H1 (cell line): ENCODE results near the gene TELO2. TPM values are rescaled to one million over a fixed set of nuclear protein-coding genes. Genes with fewer than 3 reads are reported as not detected.

Source experiments
- CTCF ChIA-PET: fragments of 300-600 bp; sonication (Branson Sonifier 250); formaldehyde crosslinking; loops from one replicate; lab custom pipeline; 2021; ENCODE audit not compliant: partially characterized antibody; lab: Charles Lee
- POLR2A ChIA-PET: fragments of 300-600 bp; sonication (Branson Sonifier 250); formaldehyde crosslinking; loops from one replicate; lab custom pipeline; 2021; ENCODE audit warnings: inconsistent platforms; ENCODE audit not compliant: partially characterized antibody; lab: Charles Lee
- DNase-seq, 2 experiments: peaks; one replicate each; pipeline versions ENCODE4 v3.0.0 to v3.0.0-alpha.2; 2010 to 2022; ENCODE audit warnings: low spot score in 2 of 2, low read depth in 1 of 2, mixed read lengths in 1 of 2
- FAIRE-seq: peaks from 2 replicates; lab custom pipeline; 2011; peaks lifted over from hg19 to GRCh38; lab: Jason Lieb, UNC
- H2AFZ ChIP-seq: 2 replicates; pipeline ENCODE4 v1.8.1; 2012; ENCODE audit warnings: low read length, inconsistent platforms
- H2AK5ac ChIP-seq: 2 replicates; pipeline ENCODE4 v1.6.1; 2013; ENCODE audit warnings: low read depth, low read length
- H2BK120ac ChIP-seq: replicated peaks from 2 replicates; pipeline ENCODE3; 2013; ENCODE audit warnings: low read depth, low read length, inconsistent platforms
- H2BK12ac ChIP-seq: 2 replicates; pipeline ENCODE4 v1.6.1; 2013; ENCODE audit warnings: low read depth, low read length
- H2BK15ac ChIP-seq: 2 replicates; pipeline ENCODE4 v1.6.1; 2013; ENCODE audit warnings: low read length
- H2BK20ac ChIP-seq: 2 replicates; pipeline ENCODE4 v1.6.1; 2013; ENCODE audit warnings: low read length
- H2BK5ac ChIP-seq: 2 replicates; pipeline ENCODE4 v1.6.1; 2013; ENCODE audit warnings: low read depth, low read length
- H3K14ac ChIP-seq: 2 replicates; pipeline ENCODE4 v1.6.1; 2013; ENCODE audit warnings: inconsistent platforms; ENCODE audit not compliant: insufficient read length
- H3K18ac ChIP-seq: 2 replicates; pipeline ENCODE4 v1.6.1; 2013; ENCODE audit warnings: low read length; ENCODE audit errors: extremely low read depth
- H3K23ac ChIP-seq: 2 replicates; pipeline ENCODE4 v1.6.1; 2013; ENCODE audit warnings: inconsistent platforms; ENCODE audit not compliant: insufficient read length
- H3K23me2 ChIP-seq: 2 replicates; pipeline ENCODE4 v1.6.1; 2013; ENCODE audit warnings: low read depth, low read length
- H3K27ac ChIP-seq: 2 replicates; pipeline ENCODE4 v1.6.1; 2011; ENCODE audit warnings: low read depth, low read length, inconsistent platforms
- H3K27me3 ChIP-seq, 4 experiments: replicated peaks in 1 of 4; 1 replicate in 1 of 4; 2 replicates in 3 of 4; pipeline versions ENCODE4 v1.6.1 to v1.8.1; 2011 to 2013; ENCODE audit warnings: low read length in 3 of 4, mild to moderate bottlenecking in 3 of 4, inconsistent platforms in 2 of 4, mixed read lengths in 2 of 4, moderate library complexity in 1 of 4; ENCODE audit not compliant: control insufficient read depth in 3 of 4, insufficient read depth in 3 of 4; ENCODE audit errors: extremely low read depth in 1 of 4
- H3K36me3 ChIP-seq, 4 experiments: 2 replicates each; pipeline versions ENCODE4 v1.6.1 to v1.8.1; 2011 to 2013; ENCODE audit warnings: mild to moderate bottlenecking in 4 of 4, low read length in 3 of 4, moderate library complexity in 2 of 4, control low read depth in 1 of 4, inconsistent platforms in 1 of 4; ENCODE audit not compliant: insufficient read depth in 4 of 4, control insufficient read depth in 2 of 4
- H3K4ac ChIP-seq: replicated peaks from 2 replicates; pipeline ENCODE3; 2013; ENCODE audit warnings: low read length, low read depth, mixed read lengths, inconsistent platforms; ENCODE audit not compliant: insufficient read length
- H3K4me1 ChIP-seq, 4 experiments: replicated peaks in 1 of 4; 1 replicate in 1 of 4; 2 replicates in 3 of 4; pipeline versions ENCODE4 v1.6.1 to v1.8.1; 2011 to 2013; ENCODE audit warnings: low read length in 3 of 4, inconsistent platforms in 2 of 4, mixed read lengths in 1 of 4; ENCODE audit not compliant: insufficient read depth in 4 of 4, control insufficient read depth in 3 of 4
- H3K4me2 ChIP-seq, 2 experiments: 2 replicates each; pipeline versions ENCODE4 v1.6.1 to v1.8.1; 2011 to 2013; ENCODE audit warnings: low read depth in 2 of 2, low read length in 2 of 2, control low read depth in 1 of 2, inconsistent platforms in 1 of 2, mild to moderate bottlenecking in 1 of 2; ENCODE audit not compliant: insufficient read depth in 1 of 2
- H3K4me3 ChIP-seq, 4 experiments: fragments of 200-600, 300-600 bp in 1 of 4; sonication (generic), shearing (Covaris generic), sonication (Bioruptor Twin) in 1 of 4; 2 replicates each; pipeline versions ENCODE4 v1.5.1 to v1.8.1; 2011 to 2016; ENCODE audit warnings: low read length in 4 of 4, low read depth in 3 of 4, control low read depth in 2 of 4, inconsistent platforms in 2 of 4, mild to moderate bottlenecking in 2 of 4, mixed read lengths in 1 of 4, moderate library complexity in 1 of 4; ENCODE audit not compliant: insufficient read depth in 2 of 4; ENCODE audit errors: extremely low read depth in 1 of 4
- H3K56ac ChIP-seq: replicated peaks from 2 replicates; pipeline ENCODE3; 2013; ENCODE audit warnings: low read depth, mild to moderate bottlenecking, mixed read lengths, low read length, inconsistent platforms; ENCODE audit not compliant: insufficient read length
- H3K79me1 ChIP-seq: 2 replicates; pipeline ENCODE4 v1.6.1; 2013; ENCODE audit warnings: low read depth, low read length, control low read depth
- H3K79me2 ChIP-seq, 2 experiments: 2 replicates each; pipeline versions ENCODE4 v1.6.1 to v1.8.1; 2012 to 2013; ENCODE audit warnings: low read length in 2 of 2, mild to moderate bottlenecking in 2 of 2, inconsistent platforms in 1 of 2; ENCODE audit not compliant: insufficient read depth in 2 of 2, control insufficient read depth in 1 of 2
- H3K9ac ChIP-seq, 4 experiments: replicated peaks in 1 of 4; 1 replicate in 1 of 4; 2 replicates in 3 of 4; pipeline versions ENCODE4 v1.6.1 to v1.8.1; 2011 to 2013; ENCODE audit warnings: low read depth in 3 of 4, low read length in 3 of 4, control low read depth in 2 of 4, mild to moderate bottlenecking in 2 of 4, moderate library complexity in 2 of 4, inconsistent platforms in 1 of 4; ENCODE audit errors: extremely low read depth in 1 of 4
- H3K9me3 ChIP-seq, 2 experiments: 2 replicates each; pipeline versions ENCODE4 v1.6.1 to v1.8.1; 2012 to 2013; ENCODE audit warnings: mild to moderate bottlenecking in 2 of 2, moderate library complexity in 2 of 2, control low read depth in 1 of 2, inconsistent platforms in 1 of 2, low read depth in 1 of 2, low read length in 1 of 2, mixed read lengths in 1 of 2; ENCODE audit not compliant: insufficient read depth in 2 of 2
- H4K20me1 ChIP-seq, 2 experiments: replicated peaks in 1 of 2; 2 replicates each; pipeline versions ENCODE3 to v1.8.1; 2011 to 2013; ENCODE audit warnings: inconsistent platforms in 2 of 2, low read length in 2 of 2, mild to moderate bottlenecking in 1 of 2; ENCODE audit not compliant: insufficient read depth in 2 of 2, control insufficient read depth in 1 of 2
- H4K5ac ChIP-seq: 2 replicates; pipeline ENCODE4 v1.6.1; 2013; ENCODE audit warnings: low read length, low read depth, mixed read lengths, inconsistent platforms; ENCODE audit not compliant: insufficient read length
- H4K8ac ChIP-seq: 2 replicates; pipeline ENCODE4 v1.8.0; 2013; ENCODE audit warnings: mild to moderate bottlenecking, moderate library complexity, low read length, inconsistent platforms; ENCODE audit not compliant: insufficient read depth; ENCODE audit errors: extremely low read depth
- H4K91ac ChIP-seq: replicated peaks from 2 replicates; pipeline ENCODE3; 2013; ENCODE audit warnings: low read length, mixed read lengths, inconsistent platforms; ENCODE audit not compliant: insufficient read length
- JUND ChIP-seq: IDR thresholded peaks from 2 replicates; pipeline ENCODE4 v1.6.1; 2011; ENCODE audit warnings: mild to moderate bottlenecking, improper control_type of control experiment, low read length
- NANOG ChIP-seq: IDR thresholded peaks from 2 replicates; pipeline ENCODE4 v1.6.1; 2011; ENCODE audit warnings: low read length, low read depth, mild to moderate bottlenecking, inconsistent platforms; ENCODE audit not compliant: insufficient read depth, poor library complexity, severe bottlenecking
- TAF7 ChIP-seq: optimal IDR thresholded peaks from 2 replicates; pipeline ENCODE3; 2011; ENCODE audit warnings: low read depth, mild to moderate bottlenecking, inconsistent platforms, low read length, moderate library complexity, borderline replicate concordance
- TEAD4 ChIP-seq: IDR thresholded peaks from 2 replicates; pipeline ENCODE4 v1.6.1; 2012; ENCODE audit warnings: low read depth, low read length, inconsistent platforms, mixed read lengths
- WGBS, 2 experiments: shearing (Covaris generic) in 1 of 2; methylation state at CpG; one replicate each; pipeline versions ENCODE4 v1.1.6 to v1.1.7; 2013 to 2015; ENCODE audit warnings: low lambda C conversion rate in 2 of 2, mixed read lengths in 2 of 2, inconsistent platforms in 1 of 2, low coverage in 1 of 2, missing lambda C conversion rate in 1 of 2; ENCODE audit not compliant: insufficient replicate concordance in 2 of 2, insufficient coverage in 1 of 2, insufficient read length in 1 of 2; ENCODE audit errors: extremely low coverage in 1 of 2, missing lambda C conversion rate in 1 of 2; 5-methylcytosine and 5-hydroxymethylcytosine counted together
- polyA plus RNA-seq, 7 experiments: library from polyadenylated mRNA; depleted of rRNA in 3 of 7; stranded (reverse) in 5 of 7; unstranded in 2 of 7; fragments of >200 nt in 5 of 7; fragments of 200-250 nt in 2 of 7; gene quantifications; 1 replicate in 5 of 7; 2 replicates in 1 of 7; 4 replicates in 1 of 7; pipeline versions ENCODE4 v1.2.1 to v1.2.3, GENCODE V29; 2011 to 2013; ENCODE audit warnings: missing spikeins in 2 of 7, mixed read lengths in 2 of 7
- total RNA-seq: library from RNA; stranded (reverse); fragmentation: NEBNext Ultra II Directional; extraction: Animal tissue kit (Norgen Biotek cat#: 25700); gene quantifications from 2 replicates; pipeline ENCODE4 v1.2.1, GENCODE V29; 2021

Gene TELO2
- total and polyA plus RNA-seq, 2 of the 8 experiments (the other 6 are each of a cell fraction or from before 2014, with no cell fraction given) = 39.3 to 64.8 TPM

DNA sequence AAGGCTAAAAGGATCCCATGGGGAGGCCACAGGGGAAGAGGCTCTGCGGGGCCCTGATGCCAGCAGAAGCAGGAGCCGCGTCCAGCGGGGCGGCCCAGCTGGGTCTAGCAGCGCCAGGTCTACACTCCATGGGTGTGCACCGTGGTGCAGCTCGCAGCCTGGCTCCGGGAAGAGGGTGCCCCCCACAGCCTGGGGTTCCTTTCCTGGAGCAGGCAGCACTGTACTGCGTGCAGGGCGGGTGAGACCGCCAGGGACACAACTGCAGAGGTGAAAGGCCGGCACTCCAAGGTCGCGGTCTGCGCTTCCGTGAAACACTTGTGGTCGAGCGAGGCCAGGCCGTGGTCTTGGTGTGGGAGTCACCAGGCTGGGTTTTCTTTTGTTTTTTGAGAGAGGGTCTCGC lies 42.3 kb upstream of the TELO2 start:
- Histone ChIP-seq H2BK120ac (no peak overlapping the region), H3K4ac (no peak overlapping the region), H3K4me3 (no peak overlapping the region), H4K8ac (no peak overlapping the region), H2AK5ac (no peak overlapping the region), H3K9me3 (no peaks in the 10 kb centered on the region), H2BK15ac (no peak overlapping the region), H2AFZ (no peak overlapping the region), H3K14ac (no peak overlapping the region), H3K23ac (no peak overlapping the region), H4K20me1 (peaks cover 2 to 14% of the 10 kb centered on the region in 2 experiments), H3K56ac (no peak overlapping the region), H4K5ac (no peak overlapping the region), H3K79me1 (no peaks in the 10 kb centered on the region), H3K9ac (no peak overlapping the region), H2BK12ac (no peak overlapping the region), H4K91ac (no peak overlapping the region), H3K4me1 (no peaks in the 10 kb centered on the region), H3K27ac (no peak overlapping the region), H3K27me3 (no peaks in the 10 kb centered on the region), H3K4me2 (no peak overlapping the region), H2BK5ac (no peak overlapping the region), H3K18ac (no peak overlapping the region), H3K79me2 (no peaks in the 10 kb centered on the region), H3K36me3 (peaks cover 0 to 49% (median 12%) of the 10 kb centered on the region in 4 experiments; a peak in 5 of 8 replicates), H2BK20ac (no peak overlapping the region), H3K23me2 (no peaks in the 10 kb centered on the region)
- no peak for TF ChIP-seq NANOG
- TF ChIP-seq JUND = no peak
- TF ChIP-seq TAF7 = no peak
- no peak for TF ChIP-seq TEAD4
- 93% methylated on average over 16 of the region's 21 CpGs; no CpG with 5 or more reads in 1 of the 2 experiments for WGBS, 2 experiments
- FAIRE-seq (no peak), DNase-seq (no peak)
- POLR2A ChIA-PET = interaction anchor here (0.9 to 1.2 kb wide), 2 partner anchors 19 to 22 kb away, joined by 3 read pairs; no protein-coding TSS in a partner anchor
- CTCF ChIA-PET = interaction anchor here (0.6 to 2.5 kb wide), 8 partner anchors 12 to 54 kb away, joined by 3 to 8 read pairs (median 4); no protein-coding TSS in a partner anchor
